NCI-H1417 treated with DMSO at 0.1 percent for 48 hours (cell line): ENCODE measurements around the gene TMEM30A.

Source experiments
- DNase-seq: peaks from one replicate; lab custom pipeline; 2025; lab: John Stamatoyannopoulos, UW

The TMEM30A gene

GRCh38 chr6:75291744-75292143, 7.2 kb upstream of the TMEM30A start:
- DNase-seq, result no peak

- no peak for DNase-seq
Observed at GRCh38 chr6:75291331-75291730, 6.7 kb upstream of the TMEM30A start.

- no peak for DNase-seq
Observed at GRCh38 chr6:75290136-75290945, 5.7 kb upstream of the TMEM30A start.

- no peak for DNase-seq
Observed at GRCh38 chr6:75288023-75288422, 3.4 kb upstream of the TMEM30A start.

- DNase-seq, result no peak
Observed at GRCh38 chr6:75287424-75287823, 2.8 kb upstream of the TMEM30A start.

- DNase-seq, result no peak
Observed at GRCh38 chr6:75286955-75287354, 2.4 kb upstream of the TMEM30A start.

GRCh38 chr6:75285283-75285639, 669 bp upstream of the TMEM30A start:
- DNase-seq, result no peak

GRCh38 chr6:75283907-75284631, 523 bp downstream of the TMEM30A start:
- no peak for DNase-seq

- DNase-seq, result no peak
Observed at GRCh38 chr6:75282706-75283105, 1.9 kb downstream of the TMEM30A start.

GRCh38 chr6:75281653-75282052, 2.9 kb downstream of the TMEM30A start:
- DNase-seq, result no peak

- DNase-seq, result no peak
Observed at GRCh38 chr6:75280131-75280855, 4.3 kb downstream of the TMEM30A start.

GRCh38 chr6:75279418-75279817, 5.2 kb downstream of the TMEM30A start:
- no peak for DNase-seq

GRCh38 chr6:75278474-75279077, 6.0 kb downstream of the TMEM30A start:
- DNase-seq, result no peak

- DNase-seq, result no peak
Observed at GRCh38 chr6:75275067-75275466, 9.5 kb downstream of the TMEM30A start.

- DNase-seq, result no peak
Observed at GRCh38 chr6:75273009-75273408, 11.6 kb downstream of the TMEM30A start.

GRCh38 chr6:75272145-75272840, 12.3 kb downstream of the TMEM30A start:
- no peak for DNase-seq

- DNase-seq, result no peak
Observed at GRCh38 chr6:75268988-75269354, 15.6 kb downstream of the TMEM30A start.

- DNase-seq, result no peak
Observed at GRCh38 chr6:75268121-75268987, 16.2 kb downstream of the TMEM30A start.

- no peak for DNase-seq
Observed at GRCh38 chr6:75267461-75267860, 17.1 kb downstream of the TMEM30A start.

- no peak for DNase-seq
Observed at GRCh38 chr6:75266716-75267291, 17.8 kb downstream of the TMEM30A start.

- DNase-seq, result no peak
Observed at GRCh38 chr6:75263401-75263750, 21.2 kb downstream of the TMEM30A start.
